Gastrocnemius medialis (tissue), 4 donors: ENCODE results near the gene MGMT.

Experiments used
- CTCF ChIP-seq, 5 experiments: fragments of 450-650 bp in 3 of 5; fragments of 200-600 bp in 2 of 5; sonication (generic) in 2 of 5; IDR thresholded peaks in 4 of 5; conservative IDR thresholded peaks in 1 of 5; 1 replicate in 4 of 5; 2 replicates in 1 of 5; pipeline ENCODE4 v1.5.1; 2016 to 2019; ENCODE audit warnings: antibody characterized with exemption in 5 of 5, mild to moderate bottlenecking in 3 of 5, moderate library complexity in 3 of 5
- POLR2A ChIP-seq, 2 donors: fragments of 450-650 bp; IDR thresholded peaks; one replicate each; pipeline ENCODE4 v1.6.1; 2017; ENCODE audit warnings: antibody characterized with exemption in 2 of 2, mild to moderate bottlenecking in 2 of 2, moderate library complexity in 2 of 2

GRCh38 chr10:129486805-129487204 is 19.8 kb downstream of the MGMT start:
- TF ChIP-seq POLR2A (IDR thresholded peaks at IDR 0.05) (no peak), CTCF (IDR thresholded peaks at IDR 0.05 in 4 of 5, conservative IDR thresholded peaks at IDR 0.05 in 1 of 5) (no peak)
